22Rv1 (cell line): ENCODE results near the gene HES1.
"Not testable (repeated sequence)": the region's sequence is repeated elsewhere in the genome, so short reads cannot be mapped to it uniquely, and the experiment has no call there.

Source experiments
- ZFX ChIP-seq: fragments of 450-650 bp; IDR thresholded peaks from 2 replicates; pipeline ENCODE4 v1.6.1; 2017; ENCODE audit warnings: antibody characterized with exemption, borderline replicate concordance
- TF ChIP-seq, protein P1 (sequence below): fragments of 450-650 bp; IDR thresholded peaks from 2 replicates; pipeline ENCODE4 v1.5.1; 2017; ENCODE audit warnings: mild to moderate bottlenecking

DNA sequence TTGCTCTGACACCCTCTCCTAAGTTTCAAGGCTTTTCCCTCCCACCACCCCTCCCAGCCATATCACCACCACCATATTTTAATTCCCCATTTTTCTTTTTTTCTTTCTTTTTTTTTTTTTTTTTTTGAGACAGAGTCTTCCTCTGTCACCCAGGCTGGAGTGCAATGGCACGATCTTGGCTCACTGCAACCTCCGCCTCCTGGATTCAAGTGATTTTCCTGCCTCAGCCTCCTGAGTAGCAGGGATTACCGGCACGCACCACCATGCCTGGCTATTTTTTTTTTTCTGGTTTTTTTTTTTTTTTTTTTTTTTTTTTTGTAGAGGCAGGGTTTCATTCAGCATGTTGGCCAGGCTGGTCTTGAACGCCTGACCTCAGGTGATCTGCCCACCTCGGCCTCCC lies 44.1 kb upstream of the HES1 start:
- TF ChIP-seq, protein P1, sequence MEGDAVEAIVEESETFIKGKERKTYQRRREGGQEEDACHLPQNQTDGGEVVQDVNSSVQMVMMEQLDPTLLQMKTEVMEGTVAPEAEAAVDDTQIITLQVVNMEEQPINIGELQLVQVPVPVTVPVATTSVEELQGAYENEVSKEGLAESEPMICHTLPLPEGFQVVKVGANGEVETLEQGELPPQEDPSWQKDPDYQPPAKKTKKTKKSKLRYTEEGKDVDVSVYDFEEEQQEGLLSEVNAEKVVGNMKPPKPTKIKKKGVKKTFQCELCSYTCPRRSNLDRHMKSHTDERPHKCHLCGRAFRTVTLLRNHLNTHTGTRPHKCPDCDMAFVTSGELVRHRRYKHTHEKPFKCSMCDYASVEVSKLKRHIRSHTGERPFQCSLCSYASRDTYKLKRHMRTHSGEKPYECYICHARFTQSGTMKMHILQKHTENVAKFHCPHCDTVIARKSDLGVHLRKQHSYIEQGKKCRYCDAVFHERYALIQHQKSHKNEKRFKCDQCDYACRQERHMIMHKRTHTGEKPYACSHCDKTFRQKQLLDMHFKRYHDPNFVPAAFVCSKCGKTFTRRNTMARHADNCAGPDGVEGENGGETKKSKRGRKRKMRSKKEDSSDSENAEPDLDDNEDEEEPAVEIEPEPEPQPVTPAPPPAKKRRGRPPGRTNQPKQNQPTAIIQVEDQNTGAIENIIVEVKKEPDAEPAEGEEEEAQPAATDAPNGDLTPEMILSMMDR: not testable (repeated sequence)
- TF ChIP-seq ZFX: not testable (repeated sequence)
